GM18951 (cell line): ENCODE data around the gene SDS.

Experiments used
- POLR2A ChIP-seq: IDR thresholded peaks from 4 replicates; pipeline ENCODE4 v1.6.1; 2011; ENCODE audit warnings: mild to moderate bottlenecking; ENCODE audit not compliant: insufficient read length, insufficient read depth; ENCODE audit errors: extremely low read depth
- in situ Hi-C: fragments of 300-500 bp; cut with MboI; formaldehyde crosslinking; loops from one replicate; pipeline ENCODE4 v1.12.0; 2022; ENCODE audit warnings: low sequenced_read_pairs, mixed read lengths, inconsistent platforms; ENCODE audit not compliant: unreplicated experiment

Gene SDS

DNA sequence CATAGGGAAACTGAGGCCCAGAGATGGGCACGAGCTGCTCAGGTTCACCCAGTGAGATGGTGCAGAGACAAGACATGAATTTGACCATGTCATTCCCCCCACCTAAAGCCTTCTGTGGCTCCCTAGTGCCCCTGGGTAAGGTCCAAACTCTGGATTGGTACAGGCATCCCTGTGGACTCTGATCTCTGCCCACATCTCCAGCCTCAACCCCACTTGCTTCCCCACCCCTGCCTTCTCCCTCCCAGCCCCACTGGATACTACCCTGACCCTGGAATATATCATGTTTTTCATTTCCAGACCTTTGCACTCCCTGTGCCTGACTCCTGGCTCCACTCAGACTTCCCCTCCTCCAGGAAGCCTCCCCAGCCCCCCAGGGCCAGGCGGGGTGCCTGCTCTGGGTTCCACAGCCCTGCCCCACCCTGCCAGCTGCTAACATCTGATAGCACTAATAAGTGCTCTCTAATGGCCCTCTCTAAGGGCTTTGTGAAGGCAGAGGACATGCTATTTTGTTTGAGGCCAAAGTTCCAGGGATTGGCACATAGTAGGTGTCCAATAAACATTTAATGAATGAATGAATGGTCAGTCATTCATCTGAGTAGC lies 17.4 kb upstream of the SDS start:
- no peak for TF ChIP-seq POLR2A
- in situ Hi-C loops: no loop called here

DNA sequence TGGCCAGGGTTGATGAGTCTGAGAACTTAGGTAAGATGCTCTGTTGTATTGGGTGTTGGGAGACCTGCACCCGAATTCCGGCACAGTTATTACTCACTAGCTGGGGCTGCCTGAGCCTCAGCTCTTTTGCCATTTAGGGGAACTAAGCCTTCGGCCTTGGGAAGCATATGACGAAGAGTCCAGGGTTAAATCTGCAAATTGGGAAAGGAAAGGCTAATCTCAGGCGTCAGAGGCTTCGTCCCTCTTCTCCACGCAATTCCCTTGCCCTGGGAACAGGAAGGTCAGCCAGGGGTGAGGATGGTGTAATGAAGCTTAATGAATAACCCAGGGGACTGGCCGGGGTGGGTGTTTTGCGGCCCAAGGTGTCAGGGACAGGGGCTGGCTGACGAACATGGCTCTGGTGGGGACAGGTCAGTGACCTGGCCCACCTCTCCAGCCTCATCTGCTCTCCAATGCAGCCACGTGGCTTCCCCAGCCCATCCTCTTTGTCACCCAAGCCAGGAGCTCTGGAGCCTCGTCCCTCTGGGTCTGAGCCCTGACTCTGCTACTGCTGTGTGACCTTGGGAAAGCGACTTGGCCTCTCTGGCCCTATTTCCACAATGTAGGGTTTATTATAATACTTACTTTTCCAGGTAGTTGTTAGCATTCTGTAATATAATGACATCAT lies 14.7 kb upstream of the SDS start:
- no peak for TF ChIP-seq POLR2A
- in situ Hi-C loops: loop anchor here (10.0 kb wide), 1 partner anchor 224 kb away; no protein-coding TSS in a partner anchor

GRCh38 chr12:113416091-113416754 lies 12.5 kb upstream of the SDS start:
- in situ Hi-C loops: loop anchor here (10.0 kb wide), 1 partner anchor 221 kb away; no protein-coding TSS in a partner anchor
- TF ChIP-seq POLR2A: no peak

- in situ Hi-C loops: loop anchor here (10.0 kb wide), 1 partner anchor 220 kb away; no protein-coding TSS in a partner anchor
- TF ChIP-seq POLR2A: no peak
Measured at GRCh38 chr12:113414519-113415038, 10.9 kb upstream of the SDS start.

DNA sequence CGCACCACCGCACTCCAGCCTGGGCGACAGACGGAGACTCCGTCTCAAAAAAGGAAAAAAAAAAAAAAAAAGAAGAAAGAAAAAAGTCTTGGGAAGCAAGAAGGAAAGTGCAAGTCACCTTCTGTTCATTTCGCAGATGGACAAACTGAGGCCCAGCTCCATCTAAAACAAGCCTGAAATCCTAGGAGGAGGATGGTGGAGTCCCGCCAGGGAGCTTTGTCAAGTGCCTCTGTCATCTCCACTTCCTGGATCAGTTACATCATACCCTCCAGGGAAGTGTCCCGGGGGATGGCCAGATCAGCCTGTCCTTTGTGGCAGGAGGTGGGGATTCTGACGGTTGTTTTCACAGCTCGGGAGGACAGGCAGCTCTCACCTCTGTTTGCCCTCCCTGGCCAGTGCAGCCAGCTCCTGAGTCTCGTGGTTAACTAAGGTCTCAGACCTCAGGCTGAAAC lies 9.8 kb upstream of the SDS start:
- TF ChIP-seq POLR2A: no peak

DNA sequence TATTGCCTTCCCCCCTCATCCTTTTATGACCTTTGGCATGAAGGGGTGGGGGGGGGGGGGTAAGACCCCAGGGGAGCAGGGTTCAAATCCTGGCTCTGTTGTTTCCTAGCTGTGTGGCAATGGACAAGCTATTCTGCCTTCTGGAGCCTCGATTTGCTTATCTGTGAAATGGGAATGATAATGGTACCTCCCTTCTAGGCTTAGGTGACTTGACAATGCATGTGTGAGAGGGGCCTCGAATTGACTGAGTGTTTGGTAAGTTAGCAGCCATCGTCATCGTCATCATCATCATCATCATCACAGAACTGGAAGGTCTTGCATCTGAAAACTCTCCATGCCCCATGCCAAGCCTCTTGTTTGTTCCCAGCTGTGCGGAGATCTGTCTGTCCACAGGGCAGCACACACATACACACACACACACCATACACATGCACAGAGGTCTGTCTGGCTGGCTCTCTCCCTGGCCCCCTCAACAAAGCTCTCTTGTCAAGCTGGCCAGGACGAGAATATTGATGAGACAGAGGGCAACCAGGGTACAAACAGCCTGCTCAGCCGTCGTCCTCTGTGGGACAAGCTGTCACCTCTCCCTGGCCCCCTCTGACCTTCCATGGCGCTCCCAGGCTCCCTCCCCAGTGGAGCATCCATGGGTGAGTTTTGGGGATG lies 5.9 kb upstream of the SDS start:
- no peak for TF ChIP-seq POLR2A
- in situ Hi-C loops: loop anchor here (10.0 kb wide), 1 partner anchor 215 kb away; no protein-coding TSS in a partner anchor

More for the DNA sequence above, 9.8 kb upstream of the SDS start:
- in situ Hi-C loops: loop anchor here (10.0 kb wide), 1 partner anchor 219 kb away; no protein-coding TSS in a partner anchor

DNA sequence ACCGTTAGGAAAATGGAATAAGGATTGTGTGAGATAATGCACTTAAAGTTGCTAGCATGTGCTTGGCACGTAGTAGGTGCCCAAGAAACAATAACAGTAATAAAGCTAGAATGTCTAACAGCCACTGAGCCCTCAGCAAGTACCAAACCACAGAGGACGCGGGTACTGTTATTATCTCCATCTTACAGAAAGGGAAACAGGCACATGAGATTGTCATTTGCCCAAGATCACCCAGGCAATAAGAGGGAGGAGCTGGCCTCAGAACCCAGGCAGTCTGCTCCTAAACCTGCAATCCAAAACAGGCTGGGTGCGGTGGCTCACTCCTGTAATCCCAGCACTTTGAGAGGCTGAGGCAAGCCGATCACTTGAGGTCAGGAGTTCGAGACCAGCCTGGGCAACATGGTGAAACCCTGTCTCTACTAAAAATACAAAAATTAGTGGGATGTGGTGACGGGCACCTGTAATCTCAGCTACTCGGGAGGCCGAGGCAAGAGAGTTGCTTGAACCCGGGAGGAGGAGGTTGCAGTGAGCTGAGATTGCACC lies 5.1 kb upstream of the SDS start:
- in situ Hi-C loops: no loop called here
- no peak for TF ChIP-seq POLR2A

DNA sequence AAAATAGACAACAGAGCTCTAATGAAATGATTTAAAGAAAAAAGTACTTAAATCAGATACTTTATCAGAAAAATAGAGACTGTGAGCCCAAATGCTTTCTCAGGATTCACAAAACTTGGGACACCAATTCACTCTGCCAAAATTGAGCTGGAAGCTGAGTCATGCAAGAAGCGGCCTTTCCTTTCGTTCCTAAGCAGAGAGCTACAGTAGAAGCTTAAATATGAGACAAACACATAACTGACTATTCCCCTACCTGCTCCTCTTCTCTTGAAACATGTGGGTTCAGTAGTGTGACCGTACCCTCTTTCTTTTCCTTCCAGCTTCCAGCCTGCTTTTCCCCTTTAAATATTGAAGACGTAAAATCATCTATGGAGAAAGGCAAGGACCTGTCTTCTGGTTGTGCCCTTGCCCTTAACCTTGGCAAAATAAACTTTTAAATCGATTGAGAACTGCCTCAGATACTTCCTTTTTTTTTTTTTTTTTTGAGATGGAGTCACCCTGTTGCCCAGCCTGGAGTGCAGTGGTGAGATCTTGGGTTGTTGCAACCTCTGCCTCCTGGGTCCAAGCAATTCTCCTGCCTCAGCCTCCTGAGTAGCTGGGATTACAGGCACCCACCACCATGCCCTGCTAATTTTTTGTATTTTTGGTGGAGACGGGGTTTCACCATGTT lies 4.4 kb upstream of the SDS start:
- in situ Hi-C loops: no loop called here
- no peak for TF ChIP-seq POLR2A

- in situ Hi-C loops: no loop called here
- TF ChIP-seq POLR2A: no peak
Measured at GRCh38 chr12:113405694-113406093, 2.0 kb upstream of the SDS start.

DNA sequence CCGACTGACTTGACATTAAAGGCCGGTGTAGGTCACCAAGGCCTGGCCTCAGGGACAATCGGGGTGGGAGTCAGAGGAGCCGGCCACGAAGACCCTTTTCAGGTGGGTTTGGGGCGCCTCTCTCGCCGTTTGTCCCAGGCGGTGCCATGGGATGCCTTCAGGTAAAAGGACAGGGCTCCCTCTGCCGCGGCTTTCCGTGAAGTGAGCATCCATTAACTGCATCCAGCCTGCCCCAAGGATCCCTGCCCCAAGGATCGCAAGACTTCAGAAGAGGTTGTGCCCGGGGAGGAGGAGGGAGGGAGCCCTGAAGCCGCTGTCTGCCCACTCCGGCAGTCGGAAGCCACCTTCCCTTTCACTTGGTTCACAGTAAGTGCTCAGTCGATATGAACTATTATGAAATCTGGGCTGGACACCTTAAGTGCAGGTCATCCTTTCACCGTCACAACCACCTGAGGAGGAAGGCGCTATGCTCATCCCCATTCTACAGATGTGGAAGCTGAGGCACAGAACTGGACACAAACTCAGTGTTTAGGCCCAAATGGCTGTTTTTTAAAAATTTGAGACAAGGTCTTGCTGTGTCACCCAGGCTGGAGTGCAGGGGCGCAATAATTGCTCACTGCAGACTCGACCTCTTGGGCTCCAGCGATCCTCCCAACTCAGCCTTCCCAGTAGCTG lies 964 bp downstream of the SDS start:
- in situ Hi-C loops: no loop called here
- TF ChIP-seq POLR2A: no peak

DNA sequence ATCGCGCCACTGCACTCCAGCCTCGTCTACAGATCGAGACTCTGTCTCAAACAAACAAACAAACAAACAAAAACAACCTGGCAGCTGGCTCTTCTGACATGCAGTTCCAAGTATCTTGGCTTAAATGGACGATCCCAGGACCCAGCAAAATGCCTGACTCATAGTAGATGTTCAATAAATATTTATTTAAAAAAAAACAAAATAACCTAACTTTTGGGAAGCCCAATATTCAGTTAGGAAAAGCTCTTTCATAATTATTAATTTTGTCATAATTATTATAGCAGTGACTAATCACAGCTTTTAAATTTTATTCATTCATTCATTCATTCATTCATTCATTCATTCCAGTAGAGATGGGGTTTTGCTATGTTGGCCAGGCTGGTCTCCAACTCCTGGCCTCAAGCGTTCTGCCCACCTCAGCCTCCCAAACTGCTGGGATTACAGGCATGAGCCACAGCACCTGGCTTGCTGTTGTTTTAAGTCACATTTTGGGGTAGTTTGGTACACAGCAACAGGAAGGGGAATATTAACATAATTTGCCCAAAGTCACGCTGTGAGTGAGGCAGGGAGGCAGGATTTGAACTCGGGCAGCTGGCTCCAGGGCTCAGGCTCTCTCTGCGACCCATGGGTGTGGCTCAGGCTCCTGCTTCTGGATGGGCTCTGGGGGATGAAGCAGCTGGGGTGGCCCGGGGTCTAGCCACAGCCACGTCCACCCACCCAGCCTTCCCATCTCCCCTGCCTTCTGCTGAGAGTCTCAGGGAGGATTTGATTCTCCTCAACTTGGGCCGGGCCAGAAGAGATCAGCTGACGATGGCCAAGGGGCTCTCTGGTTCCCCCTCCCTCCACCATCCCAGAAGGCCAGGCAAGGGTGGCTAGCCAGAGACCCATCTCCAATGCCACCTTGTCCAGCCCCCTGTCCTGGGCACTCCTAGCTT lies 2.4 kb downstream of the SDS start:
- no peak for TF ChIP-seq POLR2A
- in situ Hi-C loops: no loop called here
